GM10847 (cell line): ENCODE data around the gene TMEM92.

ENCODE experiments used
- POLR2A ChIP-seq: IDR thresholded peaks from 2 replicates; pipeline ENCODE4 v1.6.1; 2011; ENCODE audit not compliant: insufficient read length; ENCODE audit errors: extremely low read depth

TMEM92 gene

GRCh38 chr17:50279639-50280038, 5.4 kb downstream of the TMEM92 start:
- no peak for TF ChIP-seq POLR2A

GRCh38 chr17:50280068-50280467, 5.8 kb downstream of the TMEM92 start:
- no peak for TF ChIP-seq POLR2A

- no peak for TF ChIP-seq POLR2A
Measured at GRCh38 chr17:50280801-50281441, 6.7 kb downstream of the TMEM92 start.

GRCh38 chr17:50281739-50282401, 7.6 kb downstream of the TMEM92 start:
- no peak for TF ChIP-seq POLR2A

GRCh38 chr17:50283246-50283645, 9.0 kb downstream of the TMEM92 start:
- no peak for TF ChIP-seq POLR2A

GRCh38 chr17:50283714-50284113, 9.4 kb downstream of the TMEM92 start:
- no peak for TF ChIP-seq POLR2A

GRCh38 chr17:50285941-50286340, 11.7 kb downstream of the TMEM92 start:
- no peak for TF ChIP-seq POLR2A

GRCh38 chr17:50288306-50288705, 14.0 kb downstream of the TMEM92 start:
- TF ChIP-seq POLR2A, result no peak

- TF ChIP-seq POLR2A, result no peak
Measured at GRCh38 chr17:50289278-50289677, 15.0 kb downstream of the TMEM92 start.

GRCh38 chr17:50289991-50290702, 15.9 kb downstream of the TMEM92 start:
- no peak for TF ChIP-seq POLR2A

- TF ChIP-seq POLR2A, result no peak
Measured at GRCh38 chr17:50290933-50291332, 16.7 kb downstream of the TMEM92 start.

GRCh38 chr17:50292465-50292864, 18.2 kb downstream of the TMEM92 start:
- no peak for TF ChIP-seq POLR2A

GRCh38 chr17:50295021-50295420, 20.8 kb downstream of the TMEM92 start:
- TF ChIP-seq POLR2A, result no peak

- TF ChIP-seq POLR2A, result no peak
Measured at GRCh38 chr17:50297407-50297865, 23.2 kb downstream of the TMEM92 start.

GRCh38 chr17:50298018-50298417, 23.8 kb downstream of the TMEM92 start:
- TF ChIP-seq POLR2A, result no peak

GRCh38 chr17:50299776-50300175, 25.5 kb downstream of the TMEM92 start:
- TF ChIP-seq POLR2A, result no peak

- TF ChIP-seq POLR2A, result no peak
Measured at GRCh38 chr17:50301891-50302584, 27.8 kb downstream of the TMEM92 start.
